HuH-7.5 (cell line): Measurements from ENCODE around the gene COL5A3.
"Not testable (repeated sequence)": the region's sequence is repeated elsewhere in the genome, so short reads cannot be mapped to it uniquely, and the experiment has no call there.

Source experiments
- DNase-seq: peaks from one replicate; pipeline ENCODE4 v3.0.0; 2011; ENCODE audit warnings: low spot score

COL5A3 gene

GRCh38 chr19:10010247-10010691 lies at the start of gene COL5A3:
Gene COL5A3, minus strand, starts transcription at chr19:10010504. Its CDS starts 119 bp downstream, at chr19:10010385.
- no peak for DNase-seq

- DNase-seq = no peak
Observed at GRCh38 chr19:10052602-10053360, 42.5 kb upstream of the COL5A3 start.

DNA sequence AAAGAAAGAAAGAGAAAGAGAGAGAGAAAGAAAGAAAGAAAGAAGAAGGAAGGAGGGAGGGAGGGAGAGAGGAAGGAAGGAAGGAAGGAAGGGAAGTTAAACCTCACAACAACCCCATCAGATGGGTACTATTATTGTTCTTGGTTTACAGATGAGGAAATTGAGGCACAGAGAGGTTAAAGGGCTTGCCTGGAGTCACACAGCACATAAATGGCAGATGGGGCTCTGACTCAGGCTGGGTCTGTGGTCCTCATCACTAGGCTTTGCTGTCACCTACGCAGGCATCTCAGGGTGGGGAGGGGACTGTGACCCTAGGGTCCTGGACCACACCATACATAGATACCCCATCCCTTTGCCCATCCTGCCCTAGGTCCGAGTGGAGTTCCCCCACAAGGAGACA lies 39.3 kb upstream of the COL5A3 start:
- DNase-seq = no peak

- no peak for DNase-seq
Observed at GRCh38 chr19:10045371-10045770, 35.1 kb upstream of the COL5A3 start.

GRCh38 chr19:10044390-10044789 lies 34.1 kb upstream of the COL5A3 start:
- DNase-seq = no peak

GRCh38 chr19:10043286-10043927 lies 33.1 kb upstream of the COL5A3 start:
- no peak for DNase-seq

GRCh38 chr19:10037809-10038208 lies 27.5 kb upstream of the COL5A3 start:
- no peak for DNase-seq

- no peak for DNase-seq
Observed at GRCh38 chr19:10037367-10037766, 27.1 kb upstream of the COL5A3 start.

DNA sequence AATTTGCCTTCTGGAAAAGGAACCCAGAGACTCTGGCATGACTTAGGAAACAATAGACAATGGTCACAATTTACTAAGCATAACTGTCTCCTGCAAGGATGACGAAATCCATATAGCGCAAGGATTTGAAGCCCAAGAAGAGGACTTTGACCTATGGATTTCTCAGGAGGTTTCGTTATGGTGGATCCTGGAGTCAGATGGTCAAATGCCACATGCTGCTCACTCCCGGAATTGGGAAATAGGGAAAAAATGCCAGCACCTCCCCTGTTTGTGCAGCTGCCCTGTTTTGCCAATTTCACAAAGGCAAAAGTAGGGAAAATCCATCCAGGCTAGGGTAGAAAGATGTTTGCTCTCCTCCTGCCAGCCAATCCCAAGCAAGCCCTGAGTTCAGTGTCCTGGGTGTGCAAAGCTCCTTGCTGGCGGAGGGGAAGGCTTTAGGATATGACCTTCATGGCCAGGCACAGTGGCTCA lies 26.3 kb upstream of the COL5A3 start:
- DNase-seq = no peak

- no peak for DNase-seq
Observed at GRCh38 chr19:10033614-10034013, 23.3 kb upstream of the COL5A3 start.

DNA sequence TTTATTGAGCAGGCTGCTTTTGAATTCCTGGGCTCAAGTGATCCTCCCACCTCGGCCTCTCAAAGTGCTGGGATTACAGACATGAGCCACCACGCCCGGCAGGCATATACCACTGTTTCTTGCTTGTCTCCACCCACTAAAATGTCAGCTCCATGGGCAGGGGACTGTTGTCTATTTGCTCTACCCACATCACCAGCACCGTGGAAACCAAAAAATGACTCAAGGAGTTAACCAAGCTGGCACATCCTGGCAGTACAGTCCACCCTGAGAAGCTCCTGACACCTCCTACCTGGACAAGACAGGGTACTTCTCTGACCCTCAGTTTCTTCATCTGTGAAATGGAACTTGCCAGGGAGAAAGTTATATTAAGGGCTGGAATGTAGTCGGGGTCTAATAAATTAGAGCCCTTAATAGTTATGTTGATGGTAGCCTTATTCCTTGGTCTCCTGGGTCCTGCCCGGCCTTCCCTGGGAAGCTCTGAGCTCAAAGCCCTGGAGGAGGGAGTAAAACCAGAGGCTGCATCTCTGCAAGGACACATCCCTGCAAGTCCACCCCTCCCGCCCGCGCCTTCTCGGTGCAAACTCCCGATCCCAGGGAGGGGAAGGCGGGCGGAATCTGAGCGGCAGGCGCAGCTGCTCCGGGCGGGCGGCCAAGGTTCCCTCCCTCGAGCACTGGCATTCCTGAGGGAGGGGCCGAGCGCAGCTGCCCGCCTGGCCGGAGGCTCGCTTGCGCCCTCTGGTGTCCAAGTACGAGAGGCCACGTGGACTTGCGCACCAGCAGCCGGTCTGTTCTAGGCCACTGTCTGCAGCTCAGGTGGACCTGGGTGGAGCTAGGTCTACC lies 17.1 kb upstream of the COL5A3 start:
- peak; percentile 95 for DNase-seq

GRCh38 chr19:10026744-10027143 lies 16.4 kb upstream of the COL5A3 start:
- DNase-seq = no peak

- DNase-seq = not testable (repeated sequence)
Observed at GRCh38 chr19:10023096-10023495, 12.8 kb upstream of the COL5A3 start.

DNA sequence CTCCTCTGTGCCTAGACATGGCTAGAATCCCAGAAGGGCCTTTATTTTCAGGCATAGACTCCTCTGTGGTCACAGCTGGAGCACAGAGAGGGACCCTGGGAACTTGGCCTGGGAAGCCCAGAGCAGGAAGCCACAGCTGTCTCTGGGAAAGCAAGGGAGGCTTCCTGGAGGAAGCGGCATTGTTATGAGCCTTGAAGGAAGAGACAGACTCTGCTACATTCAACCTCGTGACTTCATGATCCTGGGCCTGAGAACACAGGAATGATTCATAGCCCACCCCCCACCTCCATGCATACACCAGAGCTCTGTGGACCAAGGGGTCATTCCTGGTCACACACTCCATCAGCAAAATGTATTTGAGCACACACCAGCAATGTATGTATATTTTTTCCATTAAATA lies 11.6 kb upstream of the COL5A3 start:
- no peak for DNase-seq

DNA sequence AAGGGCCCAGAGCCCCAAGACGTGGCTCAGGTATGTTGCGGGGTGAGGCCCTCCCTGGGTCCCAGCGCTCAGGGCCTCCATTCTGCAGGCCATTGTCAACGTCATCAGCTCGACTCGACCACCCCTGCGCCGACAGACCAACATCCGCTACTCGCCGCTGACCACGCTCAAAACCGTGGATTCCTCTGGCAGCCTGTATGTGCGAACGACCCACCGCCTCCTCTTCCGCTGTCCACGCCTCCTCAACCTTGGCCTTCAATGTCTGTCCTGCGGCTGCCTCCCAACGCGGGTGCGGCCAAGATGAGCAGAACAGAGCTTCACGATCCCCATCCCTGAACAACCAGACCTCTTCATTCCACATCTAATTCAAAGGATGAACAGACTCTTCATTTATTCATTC lies 11.1 kb upstream of the COL5A3 start:
- DNase-seq = no peak

- DNase-seq = no peak
Observed at GRCh38 chr19:10020851-10021250, 10.5 kb upstream of the COL5A3 start.

GRCh38 chr19:10019246-10019645 lies 8.9 kb upstream of the COL5A3 start:
- DNase-seq = no peak

DNA sequence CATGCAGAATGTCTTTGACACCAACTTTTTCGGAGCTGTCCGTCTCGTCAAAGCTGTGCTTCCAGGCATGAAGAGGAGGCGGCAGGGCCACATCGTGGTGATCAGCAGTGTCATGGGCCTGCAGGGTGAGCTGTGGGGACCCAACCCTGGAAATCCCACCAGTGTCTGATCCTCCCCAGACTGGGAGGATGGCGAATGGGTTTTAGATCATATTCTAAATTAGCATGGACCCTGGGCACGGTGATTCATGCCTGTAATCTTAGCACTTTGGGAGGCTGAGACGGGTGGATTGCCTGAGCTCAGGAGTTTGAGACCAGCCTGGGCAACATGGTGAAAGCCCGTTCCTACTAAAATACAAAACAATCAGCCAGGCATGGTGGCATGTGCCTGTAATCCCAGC lies 8.5 kb upstream of the COL5A3 start:
- DNase-seq = no peak

- DNase-seq = no peak
Observed at GRCh38 chr19:10018263-10018662, 8.0 kb upstream of the COL5A3 start.

DNA sequence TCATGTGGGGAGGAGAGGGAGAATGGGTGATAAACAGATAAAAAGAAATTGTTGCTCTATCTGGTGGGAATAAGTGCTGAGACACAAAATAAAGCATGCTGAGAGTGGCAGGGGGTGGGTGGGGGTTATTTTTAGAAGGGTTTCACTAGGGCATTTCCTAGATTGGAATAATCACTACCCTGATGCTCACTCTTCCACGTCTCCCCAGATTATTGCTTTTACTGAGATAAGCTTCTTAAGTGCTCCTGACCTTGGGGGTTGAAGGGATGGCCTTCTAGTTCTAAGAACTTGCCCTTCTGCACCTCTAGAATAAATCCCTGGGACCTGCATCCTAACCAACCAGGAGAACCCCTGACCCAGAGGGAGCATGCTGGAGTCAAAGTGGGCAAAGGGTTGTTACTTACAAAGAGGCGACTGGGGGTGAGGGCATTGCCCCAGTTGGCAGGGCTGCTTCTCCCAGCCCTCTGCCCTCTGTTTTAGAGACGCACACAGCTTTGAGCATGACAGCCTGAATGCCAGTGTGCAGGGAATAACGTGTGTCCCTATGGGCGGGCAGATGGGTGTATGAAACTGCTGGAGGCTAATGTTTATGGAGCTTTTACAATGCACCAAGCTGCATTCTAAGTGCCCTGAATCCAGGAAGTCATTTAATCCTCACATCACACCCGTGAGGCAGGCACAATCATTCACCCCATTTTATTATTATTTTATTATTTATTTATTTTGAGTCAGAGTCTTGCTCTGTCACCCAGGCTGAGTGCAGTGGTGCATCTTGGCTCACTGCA lies 3.7 kb upstream of the COL5A3 start:
- DNase-seq = no peak

- DNase-seq = no peak
Observed at GRCh38 chr19:10013316-10013715, 3.0 kb upstream of the COL5A3 start, which contains the start of gene RDH8. Gene RDH8, plus strand, starts transcription at chr19:10013483. Its CDS starts 15 bp downstream, at chr19:10013498.

DNA sequence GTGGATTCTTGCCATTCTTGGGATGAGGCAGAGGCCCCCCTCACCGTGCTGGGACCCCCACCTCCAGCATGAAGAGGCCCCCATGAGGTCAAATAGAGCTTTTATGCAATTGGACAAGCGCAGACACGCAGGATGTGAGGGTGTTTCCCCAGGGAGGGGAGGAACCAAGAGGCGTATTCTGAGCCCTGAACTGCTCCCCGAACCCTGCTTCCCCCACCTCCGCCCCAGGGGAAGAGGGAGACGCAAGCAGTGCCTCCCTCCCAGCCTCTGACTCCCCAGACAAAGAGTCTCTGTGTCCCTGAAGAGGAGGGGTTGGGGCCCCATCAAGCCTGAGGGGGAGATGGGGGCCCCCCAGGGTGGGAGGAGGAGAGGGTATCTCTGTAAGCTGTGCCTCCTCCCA lies 1.7 kb upstream of the COL5A3 start:
- DNase-seq = no peak
